ENCODE results near the gene RYR2. TPM values are rescaled to one million over a fixed set of nuclear protein-coding genes. Genes with fewer than 3 reads are reported as not detected.

The RYR2 gene
- total and polyA plus RNA-seq, 2 of the 8 experiments (the other 6 are each of a cell fraction or from before 2014, with no cell fraction given), result 1.3 to 4.4 TPM

GRCh38 chr1:237255071-237255470 lies 213.1 kb downstream of the RYR2 start:
- Histone ChIP-seq H3K27me3 (replicated peaks in 1 of 4; ENCODE audit: control insufficient read depth in 3 of 4, extremely low read depth in 1 of 4, insufficient read depth in 3 of 4, low read length in 3 of 4) (no peaks in the 10 kb centered on the region), H3K4ac (replicated peaks; ENCODE audit: insufficient read length, low read depth, low read length) (no peak overlapping the region), H3K23me2 (ENCODE audit: low read depth, low read length) (no peaks in the 10 kb centered on the region), H2BK5ac (ENCODE audit: low read depth, low read length) (no peak overlapping the region), H2BK120ac (replicated peaks; ENCODE audit: low read depth, low read length) (no peak overlapping the region), H4K8ac (ENCODE audit: extremely low read depth, insufficient read depth, low read length) (no peak overlapping the region), H2BK12ac (ENCODE audit: low read depth, low read length) (no peak overlapping the region), H2AK5ac (ENCODE audit: low read depth, low read length) (no peak overlapping the region), H3K4me1 (replicated peaks in 1 of 4; ENCODE audit: control insufficient read depth in 3 of 4, insufficient read depth in 4 of 4, low read length in 3 of 4) (no peaks in the 10 kb centered on the region), H3K14ac (ENCODE audit: insufficient read length) (no peak overlapping the region), H3K23ac (ENCODE audit: insufficient read length) (no peak overlapping the region), H2BK15ac (ENCODE audit: low read length) (no peak overlapping the region), H3K9me3 (ENCODE audit: insufficient read depth in 2 of 2, low read depth in 1 of 2, low read length in 1 of 2) (no peaks in the 10 kb centered on the region), H3K4me3 (ENCODE audit: extremely low read depth in 1 of 4, insufficient read depth in 2 of 4, low read depth in 3 of 4, low read length in 4 of 4) (no peak overlapping the region), H3K27ac (ENCODE audit: low read depth, low read length) (no peak overlapping the region), H3K9ac (replicated peaks in 1 of 4; ENCODE audit: extremely low read depth in 1 of 4, low read depth in 3 of 4, low read length in 3 of 4) (no peak overlapping the region), H3K36me3 (ENCODE audit: control insufficient read depth in 2 of 4, insufficient read depth in 4 of 4, low read length in 3 of 4) (no peaks in the 10 kb centered on the region), H2AFZ (ENCODE audit: low read length) (no peak overlapping the region), H2BK20ac (ENCODE audit: low read length) (no peak overlapping the region), H3K79me2 (ENCODE audit: control insufficient read depth in 1 of 2, insufficient read depth in 2 of 2, low read length in 2 of 2) (no peaks in the 10 kb centered on the region), H3K4me2 (ENCODE audit: insufficient read depth in 1 of 2, low read depth in 2 of 2, low read length in 2 of 2) (no peak overlapping the region), H4K20me1 (replicated peaks in 1 of 2; ENCODE audit: control insufficient read depth in 1 of 2, insufficient read depth in 2 of 2, low read length in 2 of 2) (no peaks in the 10 kb centered on the region), H3K79me1 (ENCODE audit: low read depth, low read length) (no peaks in the 10 kb centered on the region), H3K56ac (replicated peaks; ENCODE audit: insufficient read length, low read depth, low read length) (no peak overlapping the region), H4K5ac (ENCODE audit: insufficient read length, low read depth, low read length) (no peak overlapping the region), H4K91ac (replicated peaks; ENCODE audit: insufficient read length, low read length) (no peak overlapping the region), H3K18ac (ENCODE audit: extremely low read depth, low read length) (no peak overlapping the region)
- 92% methylated on average over 1 of the region's 1 CpG; no CpG with 5 or more reads in 1 of the 2 experiments for WGBS, 2 experiments (ENCODE audit: extremely low coverage in 1 of 2, insufficient coverage in 1 of 2, insufficient read length in 1 of 2, insufficient replicate concordance in 2 of 2, low coverage in 1 of 2, low lambda C conversion rate in 2 of 2, missing lambda C conversion rate in 1 of 2)
- ChIA-PET CTCF (ENCODE audit: partially characterized antibody) (no interaction called here), POLR2A (ENCODE audit: partially characterized antibody) (interaction anchor here (0.8 kb wide), 1 partner anchor 208 kb away, joined by 3 read pairs; no protein-coding TSS in a partner anchor)
- DNase-seq (ENCODE audit: low read depth in 1 of 2, low spot score in 2 of 2) (no peak), FAIRE-seq (no peak)
- TF ChIP-seq SAP30 (IDR thresholded peaks at IDR 0.05; ENCODE audit: insufficient read depth, insufficient replicate concordance, low read length), result no peak
- TF ChIP-seq CTBP2 (IDR thresholded peaks at IDR 0.05; ENCODE audit: borderline replicate concordance, insufficient read depth, insufficient read length, low read length), result no peak
- no peak for TF ChIP-seq JUN (IDR thresholded peaks at IDR 0.05; ENCODE audit: low read depth, low read length)
- no peak for TF ChIP-seq CHD1 (IDR thresholded peaks at IDR 0.05; ENCODE audit: low read depth, low read length)
- TF ChIP-seq, protein P1, sequence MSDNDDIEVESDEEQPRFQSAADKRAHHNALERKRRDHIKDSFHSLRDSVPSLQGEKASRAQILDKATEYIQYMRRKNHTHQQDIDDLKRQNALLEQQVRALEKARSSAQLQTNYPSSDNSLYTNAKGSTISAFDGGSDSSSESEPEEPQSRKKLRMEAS (IDR thresholded peaks at IDR 0.05), result no peak
- no peak for TF ChIP-seq EGR1 (IDR thresholded peaks at IDR 0.05; ENCODE audit: borderline replicate concordance, low read depth, low read length)
- no peak for TF ChIP-seq NRF1 (IDR thresholded peaks at IDR 0.05; ENCODE audit: low read depth, low read length)
- TF ChIP-seq SRF (IDR thresholded peaks at IDR 0.05; ENCODE audit: low read depth, low read length), result no peak
- TF ChIP-seq TEAD4 (IDR thresholded peaks at IDR 0.05; ENCODE audit: low read depth, low read length), result no peak
- TF ChIP-seq HDAC2 (IDR thresholded peaks at IDR 0.05; ENCODE audit: borderline replicate concordance in 1 of 2, low read depth in 2 of 2, low read length in 2 of 2), result no peak
- TF ChIP-seq MAFK (IDR thresholded peaks at IDR 0.05; ENCODE audit: low read depth, low read length), result no peak
- TF ChIP-seq, protein P2, sequence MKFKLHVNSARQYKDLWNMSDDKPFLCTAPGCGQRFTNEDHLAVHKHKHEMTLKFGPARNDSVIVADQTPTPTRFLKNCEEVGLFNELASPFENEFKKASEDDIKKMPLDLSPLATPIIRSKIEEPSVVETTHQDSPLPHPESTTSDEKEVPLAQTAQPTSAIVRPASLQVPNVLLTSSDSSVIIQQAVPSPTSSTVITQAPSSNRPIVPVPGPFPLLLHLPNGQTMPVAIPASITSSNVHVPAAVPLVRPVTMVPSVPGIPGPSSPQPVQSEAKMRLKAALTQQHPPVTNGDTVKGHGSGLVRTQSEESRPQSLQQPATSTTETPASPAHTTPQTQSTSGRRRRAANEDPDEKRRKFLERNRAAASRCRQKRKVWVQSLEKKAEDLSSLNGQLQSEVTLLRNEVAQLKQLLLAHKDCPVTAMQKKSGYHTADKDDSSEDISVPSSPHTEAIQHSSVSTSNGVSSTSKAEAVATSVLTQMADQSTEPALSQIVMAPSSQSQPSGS (IDR thresholded peaks at IDR 0.05; ENCODE audit: low read length), result no peak
- TF ChIP-seq CEBPB (IDR thresholded peaks at IDR 0.05; ENCODE audit: low read depth, low read length), result no peak
